ENCODE results near the gene STK39.

The STK39 gene

DNA sequence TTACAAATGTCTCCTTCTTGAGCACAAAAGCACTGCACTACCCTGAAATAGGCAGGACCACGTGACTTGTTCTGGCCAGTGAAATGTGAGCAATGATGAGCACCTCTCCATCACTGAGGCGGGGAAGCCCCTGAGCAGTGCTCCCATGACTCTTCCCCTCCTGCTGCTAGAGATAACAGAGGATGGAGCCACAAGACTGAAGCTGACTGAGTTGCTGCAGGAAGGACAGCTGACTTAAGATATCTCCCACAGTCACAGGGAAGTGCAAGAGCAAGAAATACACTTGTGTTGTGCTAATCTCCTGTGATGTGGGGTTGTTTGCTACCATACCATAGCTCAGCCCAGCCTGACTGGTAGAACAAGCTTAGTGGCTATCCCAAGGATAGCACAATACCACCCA, 38.7 kb downstream of the STK39 start:
- no peak for DNase-seq (ENCODE audit: low spot score)

DNA sequence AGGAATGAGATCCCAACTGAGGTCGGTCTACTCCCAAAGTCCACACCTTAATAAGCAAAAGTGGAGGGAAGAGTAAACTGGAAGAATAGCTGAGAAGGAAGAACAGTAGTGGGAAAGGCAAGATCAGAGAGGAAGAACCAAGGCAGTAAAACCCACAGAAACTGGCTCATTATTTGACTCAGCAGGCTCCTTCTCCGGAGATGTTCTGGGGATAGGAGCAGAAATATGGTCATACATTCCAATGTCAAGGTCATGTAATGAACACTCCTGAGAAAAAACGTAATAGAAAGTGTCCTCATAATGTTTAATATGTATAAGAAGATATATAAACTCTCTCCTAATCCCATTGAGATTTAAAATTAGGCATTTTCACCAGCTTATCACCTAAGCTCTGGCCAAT, 39.5 kb downstream of the STK39 start:
- DNase-seq (ENCODE audit: low spot score): no peak

DNA sequence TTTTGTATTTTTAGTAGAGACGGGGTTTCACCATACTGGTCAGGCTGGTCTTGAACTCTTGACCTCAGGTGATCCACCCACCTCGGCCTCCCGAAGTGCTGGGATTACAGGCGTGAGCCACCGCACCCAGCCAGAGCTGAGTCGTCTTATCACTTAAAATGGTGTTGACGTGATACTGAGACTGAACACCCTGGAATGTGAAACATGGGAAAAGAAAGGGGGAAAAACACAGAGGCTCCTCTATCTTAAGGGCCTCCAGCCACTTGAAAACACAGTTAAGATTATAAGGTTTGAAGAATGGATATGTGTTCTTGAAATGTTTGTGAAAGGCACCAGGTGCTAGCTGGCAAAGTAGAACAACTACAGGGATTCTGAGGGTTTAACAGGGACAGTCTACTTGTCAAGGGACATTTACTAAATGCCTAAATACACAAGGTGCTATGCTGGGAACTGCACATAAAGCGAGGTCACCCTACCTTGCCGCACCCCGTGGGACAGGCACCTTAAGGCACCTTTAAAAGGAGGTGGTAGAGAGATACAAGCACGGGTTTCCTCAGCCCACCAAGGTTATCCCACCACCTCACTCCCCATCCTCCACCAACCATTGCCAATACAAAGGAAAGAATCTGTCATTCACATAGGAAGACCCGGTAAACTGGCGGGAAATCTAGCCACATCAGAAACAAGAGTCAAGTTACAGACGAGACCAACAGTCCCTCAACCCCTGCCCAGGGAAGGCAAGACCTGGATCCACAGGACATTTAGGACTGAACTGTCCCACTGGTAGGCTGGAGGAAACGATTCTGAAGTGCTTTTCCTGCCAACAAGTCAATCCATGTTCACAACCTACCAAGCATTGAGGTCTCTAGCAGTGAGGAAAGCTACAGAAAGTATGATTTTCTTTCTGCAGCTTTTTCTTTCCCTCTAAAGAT, 43.4 kb downstream of the STK39 start:
- DNase-seq (ENCODE audit: low spot score): no peak

DNA sequence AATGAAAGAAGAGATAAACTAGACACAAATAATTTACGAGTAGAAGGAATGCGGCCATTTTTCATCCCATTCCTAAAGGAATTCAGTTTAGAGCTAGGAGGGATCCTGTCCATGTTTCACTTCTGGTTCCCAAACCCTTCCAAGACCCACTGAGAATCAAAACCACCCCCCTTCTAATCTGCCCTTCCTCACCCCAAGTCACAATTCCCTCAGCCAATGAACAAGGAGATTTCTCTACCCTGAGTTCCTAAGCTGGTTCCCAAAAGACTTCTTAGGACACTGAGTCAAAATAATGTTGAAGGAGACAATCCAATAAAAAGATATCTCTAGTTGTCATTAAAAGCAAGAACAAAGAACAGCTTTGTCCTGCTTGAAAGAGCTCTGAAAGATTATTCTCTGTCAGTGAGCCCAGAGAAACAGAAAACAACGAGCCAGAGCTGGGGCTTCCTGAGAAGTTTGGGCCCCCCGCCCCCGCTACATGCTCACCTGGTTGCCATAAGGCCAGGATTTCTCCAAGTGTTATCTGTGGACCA, 45.7 kb downstream of the STK39 start:
- DNase-seq (ENCODE audit: low spot score): no peak

DNA sequence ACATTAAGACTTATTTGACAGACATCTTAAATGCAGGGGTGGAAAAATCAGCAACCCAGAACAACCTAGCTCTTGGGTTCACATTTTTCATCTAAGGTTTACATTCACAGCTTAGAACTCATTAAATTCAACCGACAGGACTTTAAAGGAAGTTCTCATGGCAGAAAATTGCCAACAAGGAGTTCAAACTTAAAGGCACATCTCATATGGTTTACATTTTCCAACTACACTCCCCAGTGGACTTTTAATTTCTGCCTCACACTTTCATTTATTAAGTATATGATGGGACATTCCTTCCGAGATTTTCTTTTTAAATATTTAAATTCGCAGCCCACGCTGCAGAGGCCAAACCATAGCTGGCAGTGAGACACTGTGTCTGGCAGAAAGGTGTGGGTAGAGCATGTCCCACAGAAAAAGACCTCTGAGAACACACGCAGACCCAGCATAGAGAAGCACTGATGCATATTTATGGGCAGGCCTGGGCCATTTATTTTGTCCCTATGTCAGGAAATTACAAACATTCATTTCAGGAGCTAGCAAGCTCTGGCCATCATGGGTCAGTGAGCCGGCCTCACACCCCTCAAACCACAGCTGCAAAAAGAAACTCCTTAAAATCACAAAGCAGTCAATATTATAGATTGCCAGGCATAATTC, 46.3 kb downstream of the STK39 start:
- no peak for DNase-seq (ENCODE audit: low spot score)

DNA sequence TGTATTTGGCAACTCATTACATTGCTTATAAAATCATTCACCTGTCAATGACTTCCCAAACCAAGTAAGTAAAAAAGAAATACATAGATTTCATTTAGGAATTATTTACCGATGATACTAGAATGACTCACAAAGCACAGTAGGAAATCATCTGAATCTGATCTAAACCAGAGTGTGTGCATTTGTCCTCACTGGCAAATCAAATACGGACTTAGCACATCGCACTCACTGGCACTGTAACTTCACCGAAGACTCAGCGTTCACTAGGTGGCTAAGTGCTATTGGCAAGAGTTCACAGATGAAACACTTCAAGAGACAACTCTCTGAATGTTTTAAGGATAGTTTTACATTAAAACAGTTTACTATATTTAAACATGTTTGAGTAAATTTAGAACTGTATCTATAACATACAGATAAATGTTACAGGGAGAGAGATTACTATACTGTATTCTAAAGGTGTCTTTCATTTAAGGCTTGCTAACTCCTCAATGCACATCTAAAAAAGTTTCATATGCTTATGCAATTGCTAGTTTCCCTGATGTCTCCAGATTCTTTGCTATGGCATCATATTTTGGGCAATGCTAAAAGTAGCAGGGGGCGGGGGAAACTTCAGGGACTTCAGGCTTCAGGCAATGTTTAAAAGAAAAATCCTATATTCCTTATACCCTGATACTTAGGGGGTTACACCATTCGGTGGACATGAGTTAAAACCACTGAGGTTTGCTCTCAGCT, 48.8 kb downstream of the STK39 start:
- no peak for DNase-seq (ENCODE audit: low spot score)

DNA sequence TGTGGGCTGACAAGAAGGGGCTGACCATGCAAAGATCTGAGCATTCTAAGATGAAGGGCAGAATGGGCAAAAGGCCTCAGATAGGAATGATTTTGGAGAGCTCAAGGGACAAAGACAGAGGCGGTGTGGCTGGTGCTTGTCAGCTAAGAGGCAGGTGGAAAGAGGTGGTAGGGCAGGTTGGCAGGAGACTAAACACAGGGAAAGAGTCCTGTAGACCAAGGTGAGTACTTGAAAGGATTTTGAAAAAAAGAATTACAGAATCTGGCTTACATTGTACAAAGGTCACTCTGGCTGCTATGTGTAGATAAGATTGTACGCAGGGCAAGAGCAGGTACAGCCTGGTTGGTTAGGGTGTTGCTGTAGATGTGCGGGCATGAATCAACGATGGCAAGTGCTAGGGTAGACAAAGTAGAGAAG, 50.6 kb downstream of the STK39 start:
- DNase-seq (ENCODE audit: low spot score): no peak

DNA sequence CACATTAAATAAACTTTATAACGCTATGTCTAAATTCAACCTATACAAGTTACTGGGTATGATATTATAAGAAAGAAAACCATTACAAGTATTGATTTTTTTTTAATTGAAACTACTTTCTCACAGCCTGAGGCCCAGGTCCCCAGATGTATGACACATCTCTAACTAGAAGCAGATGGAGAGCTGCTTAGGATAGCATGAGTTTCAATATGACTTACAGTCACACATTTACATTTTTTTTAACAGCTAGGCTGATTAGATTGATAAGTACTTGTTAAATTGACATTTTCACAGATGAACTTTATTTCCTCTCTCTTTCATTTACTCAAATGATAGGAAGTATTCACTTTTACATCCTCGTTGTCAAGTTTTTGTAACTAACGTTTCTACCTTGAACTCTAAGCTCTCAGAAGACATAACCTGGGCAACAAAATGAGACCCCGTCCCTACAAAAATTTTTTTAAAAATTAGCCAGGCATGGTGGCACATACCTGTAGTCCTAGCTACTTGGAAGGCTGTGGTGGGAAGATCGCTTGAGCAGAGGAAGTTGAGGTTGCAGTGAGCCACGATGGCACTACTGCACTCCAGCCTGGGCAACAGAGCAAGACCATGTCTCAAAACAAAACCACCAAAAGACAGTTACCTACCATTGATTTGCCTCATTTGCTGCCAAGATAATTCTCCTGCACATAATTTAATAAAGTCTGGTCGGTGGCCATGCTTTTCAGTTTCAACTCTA, 52.4 kb downstream of the STK39 start:
- DNase-seq (ENCODE audit: low spot score): peak; percentile 38

DNA sequence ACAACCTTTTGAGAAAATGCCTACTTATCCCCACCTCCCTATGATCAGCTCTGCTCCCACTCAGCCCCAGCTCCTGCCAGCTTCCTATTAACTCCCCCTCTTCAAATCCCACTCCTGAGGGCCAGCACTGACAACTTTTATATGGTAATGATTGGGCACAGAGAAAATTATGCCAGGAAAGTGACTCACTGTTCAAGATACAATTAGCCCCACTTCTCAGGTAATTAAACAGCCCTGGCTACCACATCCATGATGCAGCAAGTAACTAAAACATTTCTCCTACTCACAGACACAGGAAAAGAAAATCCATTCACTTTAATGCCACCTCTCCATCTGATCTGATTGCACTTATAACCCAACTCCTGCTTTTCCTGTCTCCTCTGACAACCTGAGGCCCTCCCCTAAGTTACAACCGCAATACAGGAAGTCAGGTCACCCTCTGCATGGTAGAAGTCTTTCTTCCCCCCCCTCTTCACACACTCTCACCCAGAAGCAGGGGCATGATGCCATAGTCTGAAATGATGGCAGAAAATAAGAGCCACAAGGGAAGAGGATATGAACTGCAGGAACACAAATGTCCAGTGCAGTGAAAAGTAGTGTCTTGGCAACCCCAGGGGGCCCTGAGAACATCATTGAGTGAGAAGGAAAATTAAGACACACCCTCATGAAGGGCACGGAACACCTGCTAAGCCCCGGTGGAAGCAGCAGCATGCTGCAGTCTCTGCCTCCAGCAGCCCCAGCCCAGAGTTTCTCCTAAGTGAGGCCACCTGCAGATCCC, 54.4 kb downstream of the STK39 start:
- DNase-seq (ENCODE audit: low spot score): peak; percentile 42

DNA sequence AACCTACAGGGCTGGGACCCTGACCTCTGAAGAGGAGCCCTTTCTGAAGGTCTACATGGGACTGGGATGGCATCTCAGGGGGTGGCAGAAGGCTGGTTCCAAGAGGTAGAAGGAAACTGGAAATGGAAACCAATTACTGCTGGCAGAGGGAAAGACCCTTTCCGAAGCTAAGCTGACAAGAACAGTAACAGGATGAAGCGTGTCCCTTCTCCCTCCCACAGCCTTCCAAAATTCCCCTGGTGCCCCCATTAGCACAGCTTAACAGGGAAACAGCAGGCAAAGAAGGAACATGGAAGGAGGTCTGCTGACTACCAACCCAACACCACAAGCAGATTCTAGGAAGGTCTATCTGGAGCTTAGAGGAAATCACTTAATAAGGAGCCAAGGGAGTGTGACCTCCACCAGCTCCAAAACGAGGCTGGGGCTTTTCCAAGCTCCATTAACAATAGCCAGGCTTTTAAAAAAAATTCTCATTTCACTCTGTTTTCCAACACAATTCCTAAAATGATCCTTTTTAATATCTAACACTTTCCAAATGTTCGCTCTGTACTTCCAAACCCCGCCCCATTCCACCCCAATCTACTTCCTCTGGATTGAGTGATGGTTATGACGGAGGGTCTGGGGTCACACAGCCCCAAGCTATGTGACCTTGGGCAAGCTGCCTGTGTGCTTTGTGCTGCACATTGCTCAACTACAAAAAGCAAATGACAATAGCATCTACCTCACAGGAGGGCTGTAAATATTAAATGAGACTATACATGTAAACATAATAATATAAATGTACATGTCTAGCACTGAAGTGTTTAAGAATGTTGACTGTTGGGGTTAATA, 55.2 kb downstream of the STK39 start:
- DNase-seq (ENCODE audit: low spot score): no peak

DNA sequence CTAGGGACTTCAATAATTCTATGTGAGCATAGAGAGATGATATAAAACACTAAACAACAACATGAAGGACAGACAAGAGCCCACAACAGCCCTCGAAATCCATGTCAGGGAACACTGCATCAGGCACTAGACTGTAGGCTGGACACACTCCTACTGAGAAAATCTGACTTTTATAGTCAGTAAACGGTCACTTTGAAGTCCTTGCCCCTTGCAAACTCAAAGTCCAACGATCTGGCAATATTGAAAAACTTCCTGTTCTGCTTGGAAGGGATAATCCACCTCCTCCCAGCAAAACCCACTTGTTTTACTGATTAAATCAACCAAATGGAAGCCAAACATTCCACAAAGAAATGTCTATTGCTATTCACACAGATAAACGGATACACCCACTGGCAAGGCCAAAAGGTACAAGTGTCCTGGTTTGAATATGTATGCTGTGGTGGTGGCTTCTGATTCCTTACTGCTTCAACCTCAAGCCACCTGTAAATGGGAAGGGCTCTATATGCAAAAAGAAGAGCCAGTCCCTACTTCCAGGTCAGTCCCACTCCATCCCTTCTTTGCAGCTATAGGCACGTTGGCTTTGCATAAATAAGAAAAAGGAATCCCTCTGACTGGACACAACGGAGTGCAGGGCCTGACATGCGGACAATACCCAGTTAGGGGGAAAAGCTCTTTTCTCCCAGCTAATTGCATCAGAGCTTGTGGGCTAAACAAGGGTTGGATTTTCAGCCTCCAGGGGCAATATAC, 56.6 kb downstream of the STK39 start:
- DNase-seq (ENCODE audit: low spot score): no peak

DNA sequence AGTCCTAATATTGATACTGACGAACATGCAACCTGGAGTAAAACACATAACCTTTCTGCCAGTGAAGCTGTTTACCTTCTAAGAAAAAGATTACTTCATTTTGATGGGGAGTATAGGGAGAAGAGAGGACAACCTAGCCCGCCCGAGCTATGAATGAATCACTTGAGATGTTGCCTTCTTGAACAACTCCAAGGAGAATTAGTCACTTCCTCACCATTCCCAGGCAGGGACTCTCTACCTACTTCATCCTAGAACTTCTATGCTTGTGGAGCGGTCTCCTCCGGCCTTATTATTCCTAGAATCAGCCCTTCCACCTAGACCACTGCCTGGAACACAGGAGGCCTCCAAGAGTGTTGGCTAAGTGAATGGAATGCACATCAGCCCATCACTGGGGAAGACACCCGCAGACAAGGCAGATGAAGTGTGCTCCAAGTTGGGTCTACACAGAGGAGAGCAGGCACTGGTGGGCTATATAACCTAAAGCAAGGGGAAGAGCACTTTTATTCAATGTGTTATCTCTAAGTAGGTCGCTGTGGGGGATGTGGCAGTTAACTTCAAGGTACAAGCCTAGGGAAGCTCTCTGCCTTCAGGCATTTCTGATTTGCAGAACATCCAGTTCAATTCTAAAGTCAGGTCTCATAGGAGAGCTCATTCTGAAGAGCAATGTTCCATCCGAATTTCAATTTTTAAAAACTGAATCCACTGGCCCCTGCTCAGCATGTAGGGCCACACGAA, 57.4 kb downstream of the STK39 start:
- no peak for DNase-seq (ENCODE audit: low spot score)

DNA sequence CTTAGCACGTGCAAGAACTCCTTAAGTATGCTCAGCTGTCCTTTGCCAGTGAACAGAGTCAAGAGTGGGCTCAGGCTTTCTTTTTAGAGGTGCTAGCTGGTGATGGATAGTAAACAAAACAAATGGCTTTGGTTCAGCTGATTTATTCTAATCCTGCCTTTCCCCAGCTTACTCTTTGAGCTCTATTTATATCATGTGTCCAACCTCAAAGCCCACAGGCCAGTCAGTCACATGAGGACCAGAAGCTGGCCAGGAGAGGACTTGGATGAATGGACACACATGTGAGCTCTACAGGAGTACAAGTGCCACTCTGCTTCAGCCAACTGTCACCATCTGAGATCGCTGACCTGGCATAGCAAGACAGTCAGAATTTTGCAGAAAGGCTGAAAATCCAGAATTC, 59.4 kb downstream of the STK39 start:
- no peak for DNase-seq (ENCODE audit: low spot score)

DNA sequence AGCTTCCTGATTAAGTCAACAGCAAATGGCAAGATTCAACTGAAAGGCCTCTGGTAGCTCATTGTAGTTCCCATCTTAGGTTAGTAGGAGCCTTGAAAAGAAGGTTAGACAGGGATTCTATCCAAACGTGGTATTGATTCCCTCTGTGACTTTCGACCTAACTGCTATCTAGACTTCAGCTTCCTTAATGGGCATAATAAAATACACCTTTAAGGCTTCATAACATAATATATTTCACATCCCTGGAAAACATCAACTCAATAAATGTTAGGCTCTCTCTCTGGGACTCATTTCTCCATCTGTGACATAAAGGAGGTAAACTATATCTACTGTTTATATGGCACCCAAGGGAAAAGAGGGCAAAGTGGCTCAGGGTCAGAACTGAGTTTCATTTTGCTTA, 60.9 kb downstream of the STK39 start:
- no peak for DNase-seq (ENCODE audit: low spot score)

DNA sequence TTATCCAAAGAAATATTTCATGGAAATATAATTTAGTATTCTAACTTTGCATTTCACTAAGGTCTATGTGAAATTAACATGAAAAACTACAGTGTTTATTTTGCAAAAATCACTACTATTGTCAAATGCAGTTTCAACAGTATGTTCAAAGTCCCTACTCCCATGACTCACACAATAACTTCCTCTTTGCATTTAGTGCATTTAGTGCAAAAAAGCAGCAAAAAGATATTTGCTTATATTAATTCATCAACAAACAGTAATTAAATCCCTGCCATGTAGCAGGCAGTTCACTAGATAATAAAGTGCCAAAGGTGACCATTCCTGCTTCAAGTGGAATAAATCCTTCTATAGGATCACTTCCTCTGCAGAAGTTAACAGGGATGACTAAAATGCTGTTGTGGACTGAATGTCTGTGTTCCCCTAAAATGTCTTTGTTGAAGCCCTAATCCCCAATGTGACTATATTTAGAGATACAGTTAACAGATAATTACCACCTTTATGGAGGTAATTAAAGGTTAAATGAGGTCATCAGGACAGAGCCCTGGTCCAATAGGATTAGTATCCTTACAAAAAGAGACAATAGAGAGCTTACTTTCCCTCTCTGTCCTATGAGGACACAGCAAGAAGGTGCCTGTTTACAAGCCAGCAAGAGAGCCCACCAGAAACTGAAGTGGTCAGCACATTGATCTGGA, 61.7 kb downstream of the STK39 start:
- DNase-seq (ENCODE audit: low spot score): no peak

DNA sequence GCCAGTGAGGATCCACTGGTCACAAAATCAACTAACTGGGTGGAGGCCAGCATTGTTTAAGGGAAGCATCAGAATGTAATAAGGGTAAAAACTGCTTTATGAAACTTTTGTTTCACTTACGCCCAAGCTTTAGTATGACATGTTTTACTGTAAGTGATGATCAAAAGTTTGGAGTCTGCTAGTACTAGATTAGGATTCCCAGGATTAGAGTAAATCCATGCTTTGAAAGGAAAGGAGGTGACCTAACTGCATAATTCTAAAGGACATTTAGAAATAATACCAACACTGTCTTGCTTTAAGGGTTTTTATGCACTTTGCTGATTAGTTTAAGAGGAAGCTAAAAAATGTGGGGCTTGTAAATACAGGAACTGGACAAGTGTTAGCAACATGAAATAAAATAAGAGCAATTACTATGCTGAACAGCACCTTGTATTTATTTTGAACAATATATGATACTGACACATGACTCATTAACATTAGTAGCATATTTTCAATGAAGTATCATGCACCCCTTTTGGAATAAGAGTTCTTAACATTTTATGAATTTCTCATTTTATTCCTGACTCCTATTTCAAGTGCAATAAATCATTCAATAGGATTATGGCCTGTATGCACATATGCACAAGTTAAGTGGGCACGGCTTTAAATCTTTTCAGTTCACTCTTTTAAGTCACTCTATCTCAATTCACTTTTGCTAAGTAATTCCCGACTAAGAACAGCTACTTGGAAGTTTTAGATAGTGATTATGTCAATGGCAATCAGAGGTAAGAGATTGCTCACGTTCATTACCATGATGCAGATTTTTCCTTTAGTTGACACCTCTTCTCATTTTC, 62.5 kb downstream of the STK39 start:
- no peak for DNase-seq (ENCODE audit: low spot score)

DNA sequence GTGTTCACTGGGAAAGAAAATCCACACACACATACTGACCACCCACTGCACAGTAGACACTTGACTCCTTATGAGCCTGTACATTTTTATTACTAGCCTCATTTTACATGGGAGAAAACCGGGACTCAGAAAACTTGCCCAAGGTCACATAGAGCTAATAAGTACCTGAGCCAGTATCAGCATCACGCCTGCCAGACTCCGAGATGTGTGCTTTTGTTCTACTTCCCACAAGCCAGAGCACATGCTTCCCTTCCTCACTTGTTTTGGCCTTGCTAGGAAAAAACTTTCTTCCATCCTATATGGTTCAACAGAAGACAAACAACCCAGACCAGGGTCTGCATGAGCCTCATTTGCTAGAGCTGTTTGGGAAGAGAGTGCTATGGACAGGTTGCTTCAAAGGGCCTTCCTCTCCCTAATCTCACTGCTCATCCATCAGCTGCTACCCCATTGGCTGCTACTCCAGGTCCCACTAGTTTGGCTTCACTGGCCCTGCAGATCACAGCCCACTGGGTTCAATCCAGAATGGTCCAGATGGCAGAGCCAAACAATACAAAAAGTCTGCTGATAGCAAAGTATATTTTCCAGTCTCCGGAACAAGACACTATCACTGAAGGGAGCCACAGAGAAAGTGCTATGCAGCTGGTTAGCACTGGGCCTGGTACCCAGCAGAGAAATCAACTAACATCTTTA, 63.9 kb downstream of the STK39 start:
- DNase-seq (ENCODE audit: low spot score): no peak

All from NAMALWA (cell line).